VCaP (cell line): ENCODE data around the gene TNFSF11.

Experiments
- H3K27ac ChIP-seq: fragments of 450-650 bp; 2 replicates; pipeline ENCODE4 v1.5.1; 2017
- TF ChIP-seq, protein P1 (sequence below): fragments of 450-650 bp; conservative IDR thresholded peaks from 2 replicates; pipeline ENCODE4 v1.5.1; 2017; ENCODE audit warnings: mild to moderate bottlenecking, moderate library complexity

Gene TNFSF11

DNA sequence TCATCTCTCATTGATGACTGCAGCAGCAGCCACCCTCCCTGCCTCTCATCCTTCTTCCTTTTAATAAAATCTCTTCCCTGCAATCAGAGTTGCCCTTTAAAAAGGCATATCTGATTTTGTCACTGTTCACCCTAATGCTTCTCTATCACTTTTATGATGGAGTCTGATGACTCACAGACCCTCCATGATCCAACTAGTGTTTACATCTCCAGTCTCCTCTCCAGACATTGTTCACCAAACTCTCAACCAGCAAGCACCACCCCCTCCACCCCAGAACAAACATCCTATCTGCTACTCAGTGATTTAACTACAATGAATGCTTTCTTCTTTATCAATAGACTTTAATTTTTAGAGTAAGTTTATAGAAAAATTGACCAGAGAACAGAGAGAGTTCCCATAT, 59.5 kb downstream of the TNFSF11 start:
- TF ChIP-seq, protein P1, sequence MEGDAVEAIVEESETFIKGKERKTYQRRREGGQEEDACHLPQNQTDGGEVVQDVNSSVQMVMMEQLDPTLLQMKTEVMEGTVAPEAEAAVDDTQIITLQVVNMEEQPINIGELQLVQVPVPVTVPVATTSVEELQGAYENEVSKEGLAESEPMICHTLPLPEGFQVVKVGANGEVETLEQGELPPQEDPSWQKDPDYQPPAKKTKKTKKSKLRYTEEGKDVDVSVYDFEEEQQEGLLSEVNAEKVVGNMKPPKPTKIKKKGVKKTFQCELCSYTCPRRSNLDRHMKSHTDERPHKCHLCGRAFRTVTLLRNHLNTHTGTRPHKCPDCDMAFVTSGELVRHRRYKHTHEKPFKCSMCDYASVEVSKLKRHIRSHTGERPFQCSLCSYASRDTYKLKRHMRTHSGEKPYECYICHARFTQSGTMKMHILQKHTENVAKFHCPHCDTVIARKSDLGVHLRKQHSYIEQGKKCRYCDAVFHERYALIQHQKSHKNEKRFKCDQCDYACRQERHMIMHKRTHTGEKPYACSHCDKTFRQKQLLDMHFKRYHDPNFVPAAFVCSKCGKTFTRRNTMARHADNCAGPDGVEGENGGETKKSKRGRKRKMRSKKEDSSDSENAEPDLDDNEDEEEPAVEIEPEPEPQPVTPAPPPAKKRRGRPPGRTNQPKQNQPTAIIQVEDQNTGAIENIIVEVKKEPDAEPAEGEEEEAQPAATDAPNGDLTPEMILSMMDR: no peak
- no peak overlapping the region for H3K27ac ChIP-seq

DNA sequence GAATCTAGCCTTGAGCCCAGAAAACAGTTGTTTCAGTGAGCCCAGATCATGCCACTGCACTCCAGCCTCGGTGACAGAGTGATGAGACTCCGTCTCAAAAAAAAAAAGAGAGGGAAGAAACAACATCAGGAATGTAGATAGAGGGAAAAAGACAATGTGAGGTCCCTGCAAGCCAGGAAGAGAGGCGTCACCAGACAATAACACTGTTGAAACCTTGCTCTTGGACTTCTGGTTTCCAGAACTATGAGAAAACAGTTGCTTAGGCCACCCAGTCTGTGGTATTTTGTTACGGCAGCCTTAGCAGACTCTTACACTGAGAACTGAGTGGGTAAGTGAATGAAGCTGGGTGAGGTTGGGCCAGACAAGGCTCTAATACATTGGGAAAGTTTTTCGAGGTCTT, 64.1 kb downstream of the TNFSF11 start:
- H3K27ac ChIP-seq: no peak overlapping the region
- TF ChIP-seq, protein P1: no peak

DNA sequence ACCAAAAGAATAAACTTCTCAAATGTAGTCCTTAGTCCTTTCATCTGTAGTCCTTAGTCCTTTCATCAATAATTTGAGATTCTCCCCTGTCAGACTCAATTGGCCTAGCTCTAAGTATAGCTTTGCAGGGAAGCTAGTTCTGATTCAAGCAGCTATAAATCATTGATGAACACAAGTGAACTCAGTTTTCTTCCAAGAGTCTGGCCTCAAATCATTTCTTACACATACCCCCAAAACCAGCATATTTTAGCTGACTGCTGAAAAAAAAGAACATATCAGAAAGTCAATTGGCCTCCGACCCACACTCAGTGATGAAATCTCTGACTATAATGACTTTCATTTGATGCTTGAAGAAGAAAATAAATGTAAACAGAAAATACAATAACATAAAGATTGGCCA, 64.9 kb downstream of the TNFSF11 start:
- TF ChIP-seq, protein P1: no peak
- H3K27ac ChIP-seq: no peak overlapping the region

DNA sequence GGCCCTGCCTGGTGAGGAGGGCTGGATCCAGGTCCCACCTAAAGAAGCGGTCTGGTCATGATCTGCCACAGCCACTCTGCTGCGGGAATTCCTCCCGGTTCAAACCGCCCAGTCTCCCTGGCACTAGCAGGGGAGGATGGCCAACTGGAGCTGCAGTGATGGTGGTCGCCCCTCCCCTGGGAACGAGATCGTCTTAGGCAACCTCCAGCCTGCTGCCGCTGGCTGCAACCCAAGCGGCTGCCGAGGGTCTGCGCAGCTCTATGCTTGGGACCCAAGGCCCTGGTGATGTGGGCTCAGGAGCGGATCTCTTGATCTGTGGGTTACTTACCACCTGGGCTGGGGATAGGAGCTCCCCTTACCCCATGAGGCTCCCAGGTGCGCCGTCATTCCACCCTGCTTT, 69.1 kb downstream of the TNFSF11 start:
- no peak overlapping the region for H3K27ac ChIP-seq
- TF ChIP-seq, protein P1: no peak

DNA sequence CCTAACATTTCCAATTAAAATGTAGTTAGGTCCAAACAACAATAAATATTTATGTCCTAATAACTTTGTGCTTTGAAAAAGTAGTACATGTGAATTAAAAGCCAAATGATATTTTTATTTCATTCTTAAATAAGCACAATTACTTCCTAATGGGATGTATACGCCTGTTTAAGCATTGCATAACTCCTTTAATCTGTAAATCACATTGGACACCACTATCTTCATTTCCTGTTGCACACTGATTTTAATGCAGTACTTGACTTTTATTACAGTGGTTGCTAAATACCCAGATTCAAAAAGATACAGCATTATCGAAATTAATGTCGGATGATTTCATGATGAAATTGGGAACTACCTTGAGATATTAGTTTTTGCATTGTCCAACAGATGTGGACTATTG, 70.9 kb downstream of the TNFSF11 start:
- TF ChIP-seq, protein P1: no peak
- no peak overlapping the region for H3K27ac ChIP-seq

DNA sequence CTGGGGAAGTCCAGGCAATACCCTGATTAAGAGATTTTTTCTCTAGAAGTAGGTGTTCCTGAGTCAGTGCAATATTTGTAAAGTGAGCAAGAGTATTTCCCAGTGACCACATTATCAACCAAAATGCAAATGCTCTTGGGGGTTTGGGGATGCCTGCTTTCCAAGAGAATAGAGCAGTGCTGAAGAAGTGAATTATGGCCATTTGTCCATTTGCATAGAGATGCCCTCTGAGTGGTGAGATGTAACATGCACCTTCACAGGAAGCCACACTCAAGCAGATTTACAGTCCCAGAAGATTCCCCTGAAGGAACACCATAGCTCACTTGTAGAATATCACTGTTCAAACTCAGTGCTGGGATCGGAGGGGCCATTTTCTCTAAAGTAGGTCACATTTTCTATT, 71.8 kb downstream of the TNFSF11 start:
- TF ChIP-seq, protein P1: no peak
- H3K27ac ChIP-seq: no peak overlapping the region

DNA sequence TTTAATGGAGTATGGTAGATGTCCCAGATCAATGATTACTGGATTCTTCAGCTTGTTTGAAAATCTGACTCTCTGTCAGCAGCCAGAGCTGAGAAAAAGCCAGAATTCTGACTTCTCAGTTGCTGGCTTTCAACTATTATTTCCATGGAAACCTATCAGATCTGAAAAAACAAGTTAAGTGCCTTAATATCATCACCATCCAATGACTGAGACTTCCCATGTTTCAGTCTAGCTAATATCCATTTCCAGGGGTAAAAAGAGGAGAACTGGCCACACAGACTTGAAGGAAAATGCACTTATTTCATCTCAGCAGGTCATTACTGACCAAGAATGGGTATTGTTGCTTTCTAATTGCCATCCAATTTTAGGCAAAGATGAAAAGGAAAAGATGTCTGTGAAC, 75.2 kb downstream of the TNFSF11 start:
- H3K27ac ChIP-seq: no peak overlapping the region
- TF ChIP-seq, protein P1: no peak

DNA sequence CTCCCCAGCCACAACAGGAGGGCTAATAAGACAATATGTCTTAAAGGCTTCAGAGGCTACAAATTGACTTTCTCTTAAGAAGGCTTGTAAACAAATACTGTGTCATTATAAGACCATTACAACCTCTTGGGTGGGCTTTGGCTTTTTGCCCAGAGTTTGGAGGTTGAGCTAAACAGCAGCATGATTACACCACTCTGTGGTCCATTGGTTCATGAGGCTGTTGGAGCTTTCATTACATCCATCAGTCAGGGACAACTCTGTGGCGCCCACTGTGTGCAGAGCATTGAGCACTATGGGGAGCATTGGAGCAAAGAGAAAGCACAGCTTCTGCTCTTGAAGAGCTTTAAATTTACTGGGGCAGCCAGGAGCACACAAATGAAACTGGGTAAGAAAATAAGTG, 75.9 kb downstream of the TNFSF11 start:
- TF ChIP-seq, protein P1: no peak
- H3K27ac ChIP-seq: no peak overlapping the region
